ENCODE measurements around the gene GLP2R.

GLP2R gene

GRCh38 chr17:9814337-9814945 lies 11.3 kb upstream of the GLP2R start:
- no peak for DNase-seq

- DNase-seq, result no peak
These were observed 9.3 kb upstream of the GLP2R start for GRCh38 chr17:9816472-9816871.

- no peak for DNase-seq
These were observed 8.6 kb upstream of the GLP2R start for GRCh38 chr17:9817086-9817485.

- no peak for DNase-seq
These were observed 7.0 kb upstream of the GLP2R start for GRCh38 chr17:9818760-9819159.

GRCh38 chr17:9820448-9820847 lies 5.3 kb upstream of the GLP2R start:
- DNase-seq, result no peak

- DNase-seq, result no peak
These were observed 3.8 kb upstream of the GLP2R start, which contains the start of gene GSG1L2 for GRCh38 chr17:9821921-9822320. TSS of gene GSG1L2 (minus strand) at chr17:9822079. CDS start at chr17:9822071, 8 bp downstream.

GRCh38 chr17:9824094-9824493 lies 1.6 kb upstream of the GLP2R start:
- DNase-seq, result no peak

GRCh38 chr17:9824797-9825338 lies 856 bp upstream of the GLP2R start:
- DNase-seq, result no peak

- DNase-seq, result no peak
These were observed 2.9 kb downstream of the GLP2R start for GRCh38 chr17:9828296-9829295.

- DNase-seq, result no peak
These were observed 3.6 kb downstream of the GLP2R start for GRCh38 chr17:9829343-9829742.

- DNase-seq, result no peak
These were observed 5.0 kb downstream of the GLP2R start for GRCh38 chr17:9830711-9831110.

GRCh38 chr17:9833922-9834321 lies 8.2 kb downstream of the GLP2R start:
- DNase-seq, result no peak

- no peak for DNase-seq
These were observed 12.1 kb downstream of the GLP2R start for GRCh38 chr17:9837551-9838471.

GRCh38 chr17:9839433-9839832 lies 13.7 kb downstream of the GLP2R start:
- DNase-seq, result no peak

- no peak for DNase-seq
These were observed 16.5 kb downstream of the GLP2R start for GRCh38 chr17:9842057-9842758.

- DNase-seq, result no peak
These were observed 17.7 kb downstream of the GLP2R start for GRCh38 chr17:9843152-9844010.

GRCh38 chr17:9844153-9844552 lies 18.4 kb downstream of the GLP2R start:
- no peak for DNase-seq

GRCh38 chr17:9845306-9845705 lies 19.6 kb downstream of the GLP2R start:
- no peak for DNase-seq

GRCh38 chr17:9850151-9850550 lies 24.4 kb downstream of the GLP2R start:
- DNase-seq, result no peak

- no peak for DNase-seq
These were observed 28.5 kb downstream of the GLP2R start for GRCh38 chr17:9854255-9854654.

GRCh38 chr17:9855036-9855435 lies 29.3 kb downstream of the GLP2R start:
- DNase-seq, result peak; percentile 26

All from suppressor macrophage treated with lipopolysaccharide for 4 hours (primary cell).